GM12874 (cell line): Measurements from ENCODE around the gene ZDHHC17.

Experiments used
- CTCF ChIP-seq: IDR thresholded peaks from 2 replicates; pipeline ENCODE4 v1.5.1; 2011; ENCODE audit warnings: low read depth, mild to moderate bottlenecking, control low read depth, low read length, moderate library complexity; ENCODE audit not compliant: insufficient read depth

The ZDHHC17 gene

DNA sequence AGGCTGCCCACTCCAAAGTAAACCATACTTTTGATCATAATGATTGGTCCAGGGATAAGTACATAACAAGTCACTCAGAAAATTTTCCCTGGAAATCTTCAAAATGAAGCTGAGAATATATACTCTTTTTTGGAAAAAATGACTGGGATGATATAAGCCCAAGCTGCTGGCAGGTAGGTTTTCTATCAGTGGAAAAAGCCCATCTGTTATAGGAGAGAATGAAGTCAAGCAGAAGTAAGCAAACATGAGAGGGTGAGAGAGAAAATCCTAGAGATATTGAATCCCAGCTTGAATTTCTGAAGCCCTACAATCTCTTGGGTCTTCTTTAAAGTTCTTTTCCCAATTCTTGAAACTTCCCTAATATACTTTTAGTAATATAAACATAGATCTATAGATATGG is 37.3 kb upstream of the ZDHHC17 start:
- TF ChIP-seq CTCF = no peak

DNA sequence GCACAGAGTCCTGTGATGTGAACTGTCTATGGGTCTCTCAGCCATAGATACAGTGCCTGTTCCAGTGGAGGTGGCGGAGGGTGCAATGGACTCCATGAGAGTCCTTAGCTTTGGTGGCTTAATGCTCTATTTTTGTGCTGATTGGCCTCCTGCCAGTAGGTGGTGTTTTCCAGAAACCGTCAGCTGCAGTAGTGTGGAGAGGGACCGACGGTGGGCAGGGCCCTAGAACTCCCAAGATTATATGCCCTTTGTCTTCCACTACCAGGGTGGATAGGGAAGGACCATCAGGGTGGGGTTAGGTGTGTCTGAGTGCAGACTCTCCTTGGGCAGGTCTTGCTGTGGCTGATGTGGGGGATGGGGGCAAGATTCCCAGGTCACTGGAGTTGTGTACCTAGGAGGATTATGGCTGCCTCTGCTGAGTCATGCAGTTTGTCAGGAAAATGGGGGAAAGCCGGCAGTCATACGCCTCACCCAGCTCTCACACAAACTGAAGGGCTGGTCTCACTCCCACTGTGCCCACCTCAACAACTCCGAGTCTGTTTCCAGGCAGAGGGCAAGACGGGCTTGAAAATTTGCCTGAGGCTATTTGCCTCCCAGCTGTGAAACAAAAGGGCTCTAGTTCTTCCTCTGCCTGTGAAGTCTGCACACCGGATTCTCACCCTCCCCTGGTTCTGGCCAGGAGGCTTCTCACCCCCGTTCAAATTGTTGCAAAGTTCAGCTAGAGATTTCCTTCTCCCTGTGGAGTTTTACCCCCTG is 24.9 kb upstream of the ZDHHC17 start:
- TF ChIP-seq CTCF = no peak

DNA sequence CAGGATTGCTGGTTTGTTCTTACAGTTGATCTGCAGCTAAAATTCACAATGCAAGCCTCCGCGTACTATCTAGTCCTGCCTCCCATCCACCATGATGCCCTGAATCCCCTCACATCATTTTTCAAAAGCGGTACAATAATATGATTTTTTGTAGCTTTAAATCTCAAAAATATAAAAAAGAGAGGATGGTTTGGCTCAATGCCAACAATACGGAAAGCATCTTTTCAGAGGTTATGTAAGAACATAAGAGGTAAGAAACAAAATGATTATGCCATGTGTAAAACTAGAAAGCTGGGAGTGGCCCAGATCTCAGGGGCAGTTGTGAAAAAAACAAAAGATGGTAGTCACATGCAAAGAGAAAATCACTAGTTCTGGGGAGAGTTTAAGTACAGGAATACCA is 24.0 kb upstream of the ZDHHC17 start:
- TF ChIP-seq CTCF = no peak

DNA sequence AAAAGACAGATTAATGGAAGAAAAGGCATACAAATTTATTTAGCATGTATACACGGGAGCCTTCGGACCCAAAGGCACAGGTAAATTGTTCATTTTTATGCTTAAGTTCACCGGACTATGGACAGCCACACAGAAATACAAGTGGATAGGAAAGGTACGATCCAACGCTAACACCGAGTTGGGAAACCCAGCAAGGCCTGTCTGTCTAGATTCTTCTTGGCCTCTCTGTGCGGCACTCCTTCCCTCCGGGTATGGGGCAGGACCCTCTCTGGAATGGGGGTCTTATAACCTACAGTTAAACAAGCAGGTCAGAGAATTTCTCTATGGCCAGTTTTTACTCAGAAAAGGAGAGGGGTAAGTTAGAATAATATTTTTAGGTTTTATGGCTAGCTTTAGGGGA is 23.4 kb upstream of the ZDHHC17 start:
- TF ChIP-seq CTCF = no peak

DNA sequence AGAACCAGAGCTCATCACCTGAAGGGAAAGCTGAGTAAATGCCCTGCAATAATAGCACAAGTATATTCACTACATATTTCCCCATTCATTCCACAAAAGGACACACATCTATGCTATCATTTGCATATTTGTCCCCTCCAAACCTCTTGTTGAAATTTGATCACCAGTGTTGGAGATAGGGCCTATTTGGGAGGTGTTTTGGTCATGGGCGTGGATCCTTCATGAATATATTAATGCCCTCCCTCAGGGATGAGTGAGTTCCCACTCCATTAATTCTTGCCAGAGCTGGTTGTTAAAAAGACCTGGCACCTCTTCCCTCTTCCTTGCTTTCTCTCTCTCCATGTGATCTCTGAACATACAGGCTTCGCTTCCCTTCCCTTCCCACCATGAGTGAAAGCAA is 18.6 kb upstream of the ZDHHC17 start:
- no peak for TF ChIP-seq CTCF

DNA sequence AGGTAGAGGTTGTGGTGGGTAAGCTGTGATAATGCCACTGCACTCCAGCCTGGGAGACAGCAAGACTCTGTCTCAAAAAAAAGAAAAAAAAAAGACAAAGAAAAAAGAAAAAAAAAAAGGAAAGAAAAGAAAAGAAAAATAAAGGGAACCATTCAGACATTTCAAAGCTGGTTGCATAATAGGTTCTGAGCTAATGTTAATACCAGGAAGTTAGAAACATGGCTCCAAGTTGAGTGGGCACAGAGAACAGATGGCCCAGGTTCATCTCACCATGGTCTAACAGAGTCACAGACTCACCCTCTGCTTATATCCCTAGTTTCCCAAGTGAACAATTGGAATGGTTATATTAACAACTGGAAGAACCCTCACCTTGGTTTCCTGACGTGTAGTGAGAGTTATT is 17.4 kb upstream of the ZDHHC17 start:
- TF ChIP-seq CTCF = no peak

- TF ChIP-seq CTCF = no peak
These were observed 16.7 kb upstream of the ZDHHC17 start for GRCh38 chr12:76747245-76747644.
